Measurements from ENCODE around the gene TMEM95. TPM values are rescaled to one million over a fixed set of nuclear protein-coding genes. Genes with fewer than 3 reads are reported as not detected.

Gene TMEM95
- total and polyA plus RNA-seq, 10 of the 15 experiments (the other 5 are each of a cell fraction or from before 2014, with no cell fraction given) = 0.05 to 0.28 TPM; not detected in 8

DNA sequence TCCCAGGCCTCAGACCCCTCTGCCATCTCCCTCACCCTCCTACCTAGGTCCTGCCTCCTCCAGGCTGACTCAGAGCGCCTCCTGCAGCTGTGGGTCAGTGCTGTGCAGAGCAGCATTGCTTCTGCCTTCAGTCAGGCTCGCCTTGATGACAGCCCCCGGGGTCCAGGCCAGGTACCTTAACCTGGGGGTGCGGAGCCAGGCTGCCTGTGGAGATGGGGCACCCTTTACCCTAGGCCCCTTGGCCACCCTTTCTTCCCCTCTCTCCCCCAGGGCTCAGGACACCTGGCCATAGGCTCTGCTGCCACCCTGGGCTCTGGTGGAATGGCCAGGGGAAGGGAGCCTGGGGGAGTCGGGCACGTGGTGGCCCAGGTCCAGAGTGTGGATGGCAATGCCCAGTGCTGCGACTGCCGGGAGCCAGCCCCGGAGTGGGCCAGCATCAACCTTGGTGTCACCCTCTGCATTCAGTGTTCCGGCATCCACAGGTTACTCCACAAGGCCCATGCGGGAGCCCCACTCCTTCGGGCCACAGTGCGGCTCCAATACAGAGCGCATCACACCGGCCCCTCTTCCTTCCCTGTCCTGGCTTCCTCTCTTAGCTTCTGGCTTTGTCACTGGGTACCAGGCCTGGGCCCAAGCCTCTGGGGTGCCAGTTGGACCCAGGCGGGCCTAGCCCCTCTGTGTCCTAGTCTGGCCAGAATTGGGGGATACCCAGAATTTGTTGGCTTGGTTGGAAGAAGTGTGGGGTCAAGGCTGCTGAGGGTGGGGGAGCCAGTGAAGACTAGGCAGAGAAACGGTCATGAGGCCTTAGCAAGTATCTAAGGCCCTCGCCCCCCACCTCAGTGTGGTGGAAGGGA lies 8.0 kb upstream of the TMEM95 start:
- no peak overlapping the region for H3K27ac ChIP-seq (ENCODE audit: control insufficient read depth, insufficient read depth)
- no peaks in the 10 kb centered on the region for H3K9me3 ChIP-seq (replicated peaks; ENCODE audit: control insufficient read depth, insufficient read depth, low read length)
- H3K27me3 ChIP-seq (replicated peaks in 1 of 2; ENCODE audit: control insufficient read depth in 2 of 2, insufficient read depth in 2 of 2, low read length in 1 of 2) = no peaks in the 10 kb centered on the region
- H3K4me3 ChIP-seq = no peak overlapping the region
- H3K36me3 ChIP-seq (ENCODE audit: control insufficient read depth in 2 of 2, insufficient read depth in 2 of 2, low read length in 1 of 2) = peaks cover 17 to 29% of the 10 kb centered on the region in 2 experiments
- H3K79me2 ChIP-seq (ENCODE audit: control insufficient read depth, insufficient read depth, low read length) = no peaks in the 10 kb centered on the region; the same call in 1 of the 2 replicates
- no peak overlapping the region for H2AFZ ChIP-seq (ENCODE audit: control insufficient read depth, low read depth, low read length)
- ATAC-seq (no peak), DNase-seq (ENCODE audit: low read depth, low spot score) (no peak), FAIRE-seq (no peak)
- in situ Hi-C loops (cut with MboI) (no loop called here), intact Hi-C loops (cut with micrococcal nuclease; ENCODE audit: unreplicated experiment) (no loop called here)
- RAD21 ChIA-PET (ENCODE audit: unreplicated experiment) = interaction anchor here (1.0 kb wide), 2 partner anchors 16 to 22 kb away, joined by 3 to 4 read pairs; no protein-coding TSS in a partner anchor
- no peak overlapping the region for H3K9ac ChIP-seq (ENCODE audit: control insufficient read depth, insufficient read depth, low read length)
- no TSS peak for BruUV-seq (replicated peaks)
- no peak for TF ChIP-seq DPF2 (IDR thresholded peaks at IDR 0.05)
- TF ChIP-seq, protein P1, sequence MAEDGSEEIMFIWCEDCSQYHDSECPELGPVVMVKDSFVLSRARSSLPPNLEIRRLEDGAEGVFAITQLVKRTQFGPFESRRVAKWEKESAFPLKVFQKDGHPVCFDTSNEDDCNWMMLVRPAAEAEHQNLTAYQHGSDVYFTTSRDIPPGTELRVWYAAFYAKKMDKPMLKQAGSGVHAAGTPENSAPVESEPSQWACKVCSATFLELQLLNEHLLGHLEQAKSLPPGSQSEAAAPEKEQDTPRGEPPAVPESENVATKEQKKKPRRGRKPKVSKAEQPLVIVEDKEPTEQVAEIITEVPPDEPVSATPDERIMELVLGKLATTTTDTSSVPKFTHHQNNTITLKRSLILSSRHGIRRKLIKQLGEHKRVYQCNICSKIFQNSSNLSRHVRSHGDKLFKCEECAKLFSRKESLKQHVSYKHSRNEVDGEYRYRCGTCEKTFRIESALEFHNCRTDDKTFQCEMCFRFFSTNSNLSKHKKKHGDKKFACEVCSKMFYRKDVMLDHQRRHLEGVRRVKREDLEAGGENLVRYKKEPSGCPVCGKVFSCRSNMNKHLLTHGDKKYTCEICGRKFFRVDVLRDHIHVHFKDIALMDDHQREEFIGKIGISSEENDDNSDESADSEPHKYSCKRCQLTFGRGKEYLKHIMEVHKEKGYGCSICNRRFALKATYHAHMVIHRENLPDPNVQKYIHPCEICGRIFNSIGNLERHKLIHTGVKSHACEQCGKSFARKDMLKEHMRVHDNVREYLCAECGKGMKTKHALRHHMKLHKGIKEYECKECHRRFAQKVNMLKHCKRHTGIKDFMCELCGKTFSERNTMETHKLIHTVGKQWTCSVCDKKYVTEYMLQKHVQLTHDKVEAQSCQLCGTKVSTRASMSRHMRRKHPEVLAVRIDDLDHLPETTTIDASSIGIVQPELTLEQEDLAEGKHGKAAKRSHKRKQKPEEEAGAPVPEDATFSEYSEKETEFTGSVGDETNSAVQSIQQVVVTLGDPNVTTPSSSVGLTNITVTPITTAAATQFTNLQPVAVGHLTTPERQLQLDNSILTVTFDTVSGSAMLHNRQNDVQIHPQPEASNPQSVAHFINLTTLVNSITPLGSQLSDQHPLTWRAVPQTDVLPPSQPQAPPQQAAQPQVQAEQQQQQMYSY (CRISPR knock-in tag; IDR thresholded peaks at IDR 0.05) = no peak
- TF ChIP-seq PAX5 (IDR thresholded peaks at IDR 0.05; ENCODE audit: borderline replicate concordance, low read depth, low read length) = no peak
- TF ChIP-seq NBN (IDR thresholded peaks at IDR 0.05) = no peak
- TF ChIP-seq MEF2B (IDR thresholded peaks at IDR 0.05; ENCODE audit: partially characterized antibody, poor library complexity, severe bottlenecking) = no peak
- TF ChIP-seq POLR2A (IDR thresholded peaks at IDR 0.05; ENCODE audit: low read depth, low read length) = peak; percentile 11; the same call in 1 of the 2 replicates
- TF ChIP-seq ZZZ3 (IDR thresholded peaks at IDR 0.05; ENCODE audit: control insufficient read depth, insufficient read length, low read depth) = no peak
- TF ChIP-seq, protein P2, sequence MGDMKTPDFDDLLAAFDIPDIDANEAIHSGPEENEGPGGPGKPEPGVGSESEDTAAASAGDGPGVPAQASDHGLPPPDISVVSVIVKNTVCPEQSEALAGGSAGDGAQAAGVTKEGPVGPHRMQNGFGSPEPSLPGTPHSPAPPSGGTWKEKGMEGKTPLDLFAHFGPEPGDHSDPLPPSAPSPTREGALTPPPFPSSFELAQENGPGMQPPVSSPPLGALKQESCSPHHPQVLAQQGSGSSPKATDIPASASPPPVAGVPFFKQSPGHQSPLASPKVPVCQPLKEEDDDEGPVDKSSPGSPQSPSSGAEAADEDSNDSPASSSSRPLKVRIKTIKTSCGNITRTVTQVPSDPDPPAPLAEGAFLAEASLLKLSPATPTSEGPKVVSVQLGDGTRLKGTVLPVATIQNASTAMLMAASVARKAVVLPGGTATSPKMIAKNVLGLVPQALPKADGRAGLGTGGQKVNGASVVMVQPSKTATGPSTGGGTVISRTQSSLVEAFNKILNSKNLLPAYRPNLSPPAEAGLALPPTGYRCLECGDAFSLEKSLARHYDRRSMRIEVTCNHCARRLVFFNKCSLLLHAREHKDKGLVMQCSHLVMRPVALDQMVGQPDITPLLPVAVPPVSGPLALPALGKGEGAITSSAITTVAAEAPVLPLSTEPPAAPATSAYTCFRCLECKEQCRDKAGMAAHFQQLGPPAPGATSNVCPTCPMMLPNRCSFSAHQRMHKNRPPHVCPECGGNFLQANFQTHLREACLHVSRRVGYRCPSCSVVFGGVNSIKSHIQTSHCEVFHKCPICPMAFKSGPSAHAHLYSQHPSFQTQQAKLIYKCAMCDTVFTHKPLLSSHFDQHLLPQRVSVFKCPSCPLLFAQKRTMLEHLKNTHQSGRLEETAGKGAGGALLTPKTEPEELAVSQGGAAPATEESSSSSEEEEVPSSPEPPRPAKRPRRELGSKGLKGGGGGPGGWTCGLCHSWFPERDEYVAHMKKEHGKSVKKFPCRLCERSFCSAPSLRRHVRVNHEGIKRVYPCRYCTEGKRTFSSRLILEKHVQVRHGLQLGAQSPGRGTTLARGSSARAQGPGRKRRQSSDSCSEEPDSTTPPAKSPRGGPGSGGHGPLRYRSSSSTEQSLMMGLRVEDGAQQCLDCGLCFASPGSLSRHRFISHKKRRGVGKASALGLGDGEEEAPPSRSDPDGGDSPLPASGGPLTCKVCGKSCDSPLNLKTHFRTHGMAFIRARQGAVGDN (IDR thresholded peaks at IDR 0.05) = no peak
- POLR2A ChIA-PET = interaction anchor here (5.2 kb wide), 1 partner anchor 11 kb away, joined by 52 read pairs; the partner anchor contains the start of gene ACAP1
- WGBS (ENCODE audit: insufficient coverage, insufficient replicate concordance, low lambda C conversion rate, missing lambda C conversion rate) = 96% methylated on average over 18 of the region's 18 CpGs
- SMC1A ChIA-PET (ENCODE audit: uncharacterized antibody, unreplicated experiment) = interaction anchor here (0.7 to 4.8 kb wide), 4 partner anchors 9 to 50 kb away, joined by 3 to 33 read pairs (median 7); partner anchors contain the start of genes ACAP1 and NEURL4
- peaks cover 4% of the 10 kb centered on the region; the same call in 1 of the 2 replicates for H3K4me1 ChIP-seq (ENCODE audit: control insufficient read depth, insufficient read depth, low read length)
- H4K20me1 ChIP-seq (ENCODE audit: control insufficient read depth, insufficient read depth) = no peaks in the 10 kb centered on the region
- H3K4me2 ChIP-seq (ENCODE audit: control insufficient read depth, insufficient read depth) = no peak overlapping the region
- CTCF ChIA-PET = interaction anchor here (0.9 to 6.7 kb wide), 4 partner anchors 11 to 67 kb away, joined by 3 to 49 read pairs (median 10); partner anchors contain the start of genes ACAP1 and NEURL4

All from GM12878 (cell line).